ENCODE results near the gene VSIG8.

The VSIG8 gene

GRCh38 chr1:159831412-159832141 is 30.9 kb downstream of the VSIG8 start:
- Histone ChIP-seq H3K27ac (ENCODE audit: low read depth in 2 of 2, low read length in 2 of 2) (no peak overlapping the region), H3K27me3 (ENCODE audit: control insufficient read depth in 2 of 2, insufficient read depth in 2 of 2, low read length in 2 of 2) (no peaks in the 10 kb centered on the region), H3K9me3 (ENCODE audit: control insufficient read depth in 2 of 2, low read length in 2 of 2) (no peaks in the 10 kb centered on the region), H3K9ac (ENCODE audit: low read depth in 1 of 2, low read length in 2 of 2) (no peak overlapping the region), H3K4me3 (ENCODE audit: low read length in 2 of 2) (no peak overlapping the region), H3K36me3 (ENCODE audit: control insufficient read depth in 2 of 2, insufficient read depth in 2 of 2, low read length in 2 of 2) (no peaks in the 10 kb centered on the region), H3K4me1 (ENCODE audit: control insufficient read depth in 2 of 2, insufficient read depth in 2 of 2, low read length in 2 of 2) (peaks cover 0 to 5% of the 10 kb centered on the region in 2 donors)

GRCh38 chr1:159830722-159831121 is 31.7 kb downstream of the VSIG8 start:
- Histone ChIP-seq H3K4me1 (ENCODE audit: control insufficient read depth in 2 of 2, insufficient read depth in 2 of 2, low read length in 2 of 2) (peaks cover 0 to 8% of the 10 kb centered on the region in 2 donors), H3K27ac (ENCODE audit: low read depth in 2 of 2, low read length in 2 of 2) (no peak overlapping the region), H3K27me3 (ENCODE audit: control insufficient read depth in 2 of 2, insufficient read depth in 2 of 2, low read length in 2 of 2) (no peaks in the 10 kb centered on the region), H3K9me3 (ENCODE audit: control insufficient read depth in 2 of 2, low read length in 2 of 2) (no peaks in the 10 kb centered on the region), H3K4me3 (ENCODE audit: low read length in 2 of 2) (no peak overlapping the region), H3K9ac (ENCODE audit: low read depth in 1 of 2, low read length in 2 of 2) (peak overlapping the region in 1 of 2 donors; percentile 6), H3K36me3 (ENCODE audit: control insufficient read depth in 2 of 2, insufficient read depth in 2 of 2, low read length in 2 of 2) (no peaks in the 10 kb centered on the region)

- Histone ChIP-seq H3K36me3 (ENCODE audit: control insufficient read depth in 2 of 2, insufficient read depth in 2 of 2, low read length in 2 of 2) (no peaks in the 10 kb centered on the region), H3K27me3 (ENCODE audit: control insufficient read depth in 2 of 2, insufficient read depth in 2 of 2, low read length in 2 of 2) (no peaks in the 10 kb centered on the region), H3K4me1 (ENCODE audit: control insufficient read depth in 2 of 2, insufficient read depth in 2 of 2, low read length in 2 of 2) (peaks cover 0 to 8% of the 10 kb centered on the region in 2 donors), H3K9ac (ENCODE audit: low read depth in 1 of 2, low read length in 2 of 2) (peak overlapping the region in 1 of 2 donors; percentile 6), H3K9me3 (ENCODE audit: control insufficient read depth in 2 of 2, low read length in 2 of 2) (no peaks in the 10 kb centered on the region), H3K27ac (ENCODE audit: low read depth in 2 of 2, low read length in 2 of 2) (no peak overlapping the region), H3K4me3 (ENCODE audit: low read length in 2 of 2) (peak overlapping the region in 1 of 2 donors; percentile 10)
These were observed 32.5 kb downstream of the VSIG8 start for GRCh38 chr1:159829822-159830465.

GRCh38 chr1:159829273-159829634 is 33.2 kb downstream of the VSIG8 start:
- Histone ChIP-seq H3K4me3 (ENCODE audit: low read length in 2 of 2) (no peak overlapping the region), H3K27me3 (ENCODE audit: control insufficient read depth in 2 of 2, insufficient read depth in 2 of 2, low read length in 2 of 2) (no peaks in the 10 kb centered on the region), H3K4me1 (ENCODE audit: control insufficient read depth in 2 of 2, insufficient read depth in 2 of 2, low read length in 2 of 2) (peaks cover 0 to 8% of the 10 kb centered on the region in 2 donors), H3K9me3 (ENCODE audit: control insufficient read depth in 2 of 2, low read length in 2 of 2) (no peaks in the 10 kb centered on the region), H3K9ac (ENCODE audit: low read depth in 1 of 2, low read length in 2 of 2) (no peak overlapping the region), H3K36me3 (ENCODE audit: control insufficient read depth in 2 of 2, insufficient read depth in 2 of 2, low read length in 2 of 2) (no peaks in the 10 kb centered on the region), H3K27ac (ENCODE audit: low read depth in 2 of 2, low read length in 2 of 2) (no peak overlapping the region)

- Histone ChIP-seq H3K4me1 (ENCODE audit: control insufficient read depth in 2 of 2, insufficient read depth in 2 of 2, low read length in 2 of 2) (peaks cover 0 to 8% of the 10 kb centered on the region in 2 donors), H3K27me3 (ENCODE audit: control insufficient read depth in 2 of 2, insufficient read depth in 2 of 2, low read length in 2 of 2) (no peaks in the 10 kb centered on the region), H3K4me3 (ENCODE audit: low read length in 2 of 2) (peak overlapping the region in 1 of 2 donors; percentile 41), H3K27ac (ENCODE audit: low read depth in 2 of 2, low read length in 2 of 2) (no peak overlapping the region), H3K9me3 (ENCODE audit: control insufficient read depth in 2 of 2, low read length in 2 of 2) (no peaks in the 10 kb centered on the region), H3K36me3 (ENCODE audit: control insufficient read depth in 2 of 2, insufficient read depth in 2 of 2, low read length in 2 of 2) (no peaks in the 10 kb centered on the region), H3K9ac (ENCODE audit: low read depth in 1 of 2, low read length in 2 of 2) (no peak overlapping the region)
These were observed 33.7 kb downstream of the VSIG8 start for GRCh38 chr1:159828581-159829272.

GRCh38 chr1:159828176-159828575 is 34.3 kb downstream of the VSIG8 start:
- H3K9ac ChIP-seq (ENCODE audit: low read depth in 1 of 2, low read length in 2 of 2): no peak overlapping the region
- H3K36me3 ChIP-seq (ENCODE audit: control insufficient read depth in 2 of 2, insufficient read depth in 2 of 2, low read length in 2 of 2): no peaks in the 10 kb centered on the region
- peaks cover 0 to 8% of the 10 kb centered on the region in 2 donors for H3K4me1 ChIP-seq (ENCODE audit: control insufficient read depth in 2 of 2, insufficient read depth in 2 of 2, low read length in 2 of 2)
- no peaks in the 10 kb centered on the region for H3K27me3 ChIP-seq (ENCODE audit: control insufficient read depth in 2 of 2, insufficient read depth in 2 of 2, low read length in 2 of 2)
- H3K9me3 ChIP-seq (ENCODE audit: control insufficient read depth in 2 of 2, low read length in 2 of 2): no peaks in the 10 kb centered on the region
- peak overlapping the region; percentile 20 to 41 for H3K4me3 ChIP-seq (ENCODE audit: low read length in 2 of 2)
- no peak overlapping the region for H3K27ac ChIP-seq (ENCODE audit: low read depth in 2 of 2, low read length in 2 of 2)

GRCh38 chr1:159827549-159827948 is 34.9 kb downstream of the VSIG8 start:
- Histone ChIP-seq H3K27ac (ENCODE audit: low read depth in 2 of 2, low read length in 2 of 2) (no peak overlapping the region), H3K27me3 (ENCODE audit: control insufficient read depth in 2 of 2, insufficient read depth in 2 of 2, low read length in 2 of 2) (no peaks in the 10 kb centered on the region), H3K36me3 (ENCODE audit: control insufficient read depth in 2 of 2, insufficient read depth in 2 of 2, low read length in 2 of 2) (no peaks in the 10 kb centered on the region), H3K4me1 (ENCODE audit: control insufficient read depth in 2 of 2, insufficient read depth in 2 of 2, low read length in 2 of 2) (peaks cover 0 to 8% of the 10 kb centered on the region in 2 donors), H3K9ac (ENCODE audit: low read depth in 1 of 2, low read length in 2 of 2) (peak overlapping the region in 1 of 2 donors; percentile 14), H3K9me3 (ENCODE audit: control insufficient read depth in 2 of 2, low read length in 2 of 2) (no peaks in the 10 kb centered on the region), H3K4me3 (ENCODE audit: low read length in 2 of 2) (peak overlapping the region; percentile 1 to 45)

GRCh38 chr1:159827102-159827490 is 35.4 kb downstream of the VSIG8 start:
- Histone ChIP-seq H3K27me3 (ENCODE audit: control insufficient read depth in 2 of 2, insufficient read depth in 2 of 2, low read length in 2 of 2) (no peaks in the 10 kb centered on the region), H3K4me1 (ENCODE audit: control insufficient read depth in 2 of 2, insufficient read depth in 2 of 2, low read length in 2 of 2) (peaks cover 0 to 8% of the 10 kb centered on the region in 2 donors), H3K9ac (ENCODE audit: low read depth in 1 of 2, low read length in 2 of 2) (peak overlapping the region in 1 of 2 donors; percentile 14), H3K9me3 (ENCODE audit: control insufficient read depth in 2 of 2, low read length in 2 of 2) (no peaks in the 10 kb centered on the region), H3K27ac (ENCODE audit: low read depth in 2 of 2, low read length in 2 of 2) (peak overlapping the region in 1 of 2 donors; percentile 20), H3K4me3 (ENCODE audit: low read length in 2 of 2) (peak overlapping the region; percentile 30 to 45), H3K36me3 (ENCODE audit: control insufficient read depth in 2 of 2, insufficient read depth in 2 of 2, low read length in 2 of 2) (no peaks in the 10 kb centered on the region)

- Histone ChIP-seq H3K4me1 (ENCODE audit: control insufficient read depth in 2 of 2, insufficient read depth in 2 of 2, low read length in 2 of 2) (peaks cover 0 to 10% of the 10 kb centered on the region in 2 donors), H3K9ac (ENCODE audit: low read depth in 1 of 2, low read length in 2 of 2) (peak within 1 kb of the TSS in 1 of 2 donors; percentile 14), H3K27ac (ENCODE audit: low read depth in 2 of 2, low read length in 2 of 2) (peak within 1 kb of the TSS; percentile 20 to 34), H3K9me3 (ENCODE audit: control insufficient read depth in 2 of 2, low read length in 2 of 2) (no peaks in the 10 kb centered on the region), H3K4me3 (ENCODE audit: low read length in 2 of 2) (peak within 1 kb of the TSS; percentile 30 to 45), H3K36me3 (ENCODE audit: control insufficient read depth in 2 of 2, insufficient read depth in 2 of 2, low read length in 2 of 2) (no peaks in the 10 kb centered on the region), H3K27me3 (ENCODE audit: control insufficient read depth in 2 of 2, insufficient read depth in 2 of 2, low read length in 2 of 2) (peaks cover 0 to 2% of the 10 kb centered on the region in 2 donors)
These were observed 35.9 kb downstream of the VSIG8 start, which contains the start of gene SLAMF8 for GRCh38 chr1:159826441-159827101. Gene SLAMF8, plus strand, starts transcription at chr1:159826873. Its CDS starts 26 bp downstream, at chr1:159826899.

All from mucosa of rectum (tissue), 2 donors.